ENCODE measurements around the gene FAM168A.
A peak's percentile ranks its signal among the peaks of the same experiment; 100 is the strongest.

The FAM168A gene

GRCh38 chr11:73597956-73598718, at the start of gene FAM168A:
FAM168A (minus strand) TSS chr11:73598112; CDS start chr11:73468474, 129,638 bp downstream.
- no peak for TF ChIP-seq CTCF (IDR thresholded peaks at IDR 0.05; ENCODE audit: low read depth, low read length)
- DNase-seq (ENCODE audit: extremely low read depth, low read depth) = peak; percentile 91

GRCh38 chr11:73647459-73648100, 49.7 kb upstream of the FAM168A start:
- TF ChIP-seq CTCF (IDR thresholded peaks at IDR 0.05; ENCODE audit: low read depth, low read length) = no peak
- peak; percentile 38 for DNase-seq (ENCODE audit: extremely low read depth, low read depth)

- DNase-seq (ENCODE audit: extremely low read depth, low read depth) = no peak
- no peak for TF ChIP-seq CTCF (IDR thresholded peaks at IDR 0.05; ENCODE audit: low read depth, low read length)
Measured at GRCh38 chr11:73645972-73646631, 48.2 kb upstream of the FAM168A start, which contains the start of gene PLEKHB1. PLEKHB1 (plus strand) TSS chr11:73646581; CDS start chr11:73646609, 28 bp downstream.

GRCh38 chr11:73645121-73645969, 47.4 kb upstream of the FAM168A start:
- no peak for DNase-seq (ENCODE audit: extremely low read depth, low read depth)
- TF ChIP-seq CTCF (IDR thresholded peaks at IDR 0.05; ENCODE audit: low read depth, low read length) = no peak

- TF ChIP-seq CTCF (IDR thresholded peaks at IDR 0.05; ENCODE audit: low read depth, low read length) = no peak
- no peak for DNase-seq (ENCODE audit: extremely low read depth, low read depth)
Measured at GRCh38 chr11:73641668-73642067, 43.8 kb upstream of the FAM168A start.

- DNase-seq (ENCODE audit: extremely low read depth, low read depth) = no peak
- no peak for TF ChIP-seq CTCF (IDR thresholded peaks at IDR 0.05; ENCODE audit: low read depth, low read length)
Measured at GRCh38 chr11:73640592-73640991, 42.7 kb upstream of the FAM168A start.

Data from AG09319 (cell line).